Tibial nerve (tissue), 4 donors: ENCODE results near the gene BMP15. TPM values are rescaled to one million over a fixed set of nuclear protein-coding genes. Genes with fewer than 3 reads are reported as not detected.

ENCODE experiments used
- DNase-seq, 2 donors: peaks; one replicate each; pipeline ENCODE4 v3.0.0-alpha.2; 2019; ENCODE audit warnings: low spot score in 2 of 2
- H3K27ac ChIP-seq, 4 donors: fragments of 200-600 bp; sonication (generic) in 3 of 4; one replicate each; pipeline ENCODE4 v1.5.1; 2017 to 2019; ENCODE audit warnings: mild to moderate bottlenecking in 1 of 4
- H3K27me3 ChIP-seq, 2 donors: fragments of 200-600 bp; sonication (generic) in 1 of 2; one replicate each; pipeline versions ENCODE4 v1.5.1 to v1.6.0; 2017 to 2019
- H3K36me3 ChIP-seq, 3 donors: fragments of 200-600 bp; sonication (generic); one replicate each; pipeline ENCODE4 v1.5.1; 2018 to 2019
- H3K4me1 ChIP-seq, 4 donors: fragments of 200-600 bp; sonication (generic) in 3 of 4; one replicate each; pipeline ENCODE4 v1.5.1; 2017 to 2019
- H3K4me3 ChIP-seq, 4 donors: fragments of 200-600 bp; sonication (generic) in 3 of 4; one replicate each; pipeline ENCODE4 v1.5.1; 2017 to 2019; ENCODE audit warnings: mild to moderate bottlenecking in 1 of 4, moderate library complexity in 1 of 4
- H3K9me3 ChIP-seq, 4 donors: fragments of 200-600 bp; sonication (generic) in 3 of 4; one replicate each; pipeline ENCODE4 v1.5.1; 2017 to 2019
- CTCF ChIP-seq, 5 experiments: fragments of 200-600 bp in 3 of 5; fragments of 450-650 bp in 2 of 5; sonication (generic) in 3 of 5; IDR thresholded peaks; one replicate each; pipeline ENCODE4 v1.5.1; 2016 to 2019; ENCODE audit warnings: antibody characterized with exemption in 5 of 5, mild to moderate bottlenecking in 3 of 5, moderate library complexity in 2 of 5
- EP300 ChIP-seq, 2 donors: sonication (generic); formaldehyde crosslinking; IDR thresholded peaks; one replicate each; pipeline ENCODE4 v1.6.1; 2017; ENCODE audit warnings: antibody characterized with exemption in 2 of 2, mild to moderate bottlenecking in 1 of 2
- POLR2A ChIP-seq, 2 donors: fragments of 450-650 bp; IDR thresholded peaks; one replicate each; pipeline ENCODE4 v1.6.1; 2017; ENCODE audit warnings: antibody characterized with exemption in 2 of 2, mild to moderate bottlenecking in 2 of 2, moderate library complexity in 2 of 2
- WGBS, 2 donors: methylation state at CpG; one replicate each; pipeline ENCODE4 v1.1.5; 2018; 5-methylcytosine and 5-hydroxymethylcytosine counted together
- total RNA-seq, 4 donors: library from RNA; depleted of rRNA; stranded (reverse); fragments of >200 nt; gene quantifications; one replicate each; pipeline ENCODE4 v1.1.0, GENCODE V29; 2016

Gene BMP15
- total RNA-seq = not detected

GRCh38 chrX:50910685-50911176 is at the start of gene BMP15:
Gene BMP15 (plus strand): TSS chrX:50910735. CDS start chrX:50910784, 49 bp downstream.
- Histone ChIP-seq H3K4me3 (no peak within 1 kb of the TSS), H3K27ac (no peak within 1 kb of the TSS), H3K27me3 (peaks cover 0 to 15% of the 10 kb centered on the region in 2 donors), H3K4me1 (no peaks in the 10 kb centered on the region), H3K36me3 (no peaks in the 10 kb centered on the region), H3K9me3 (no peaks in the 10 kb centered on the region)
- TF ChIP-seq EP300 (IDR thresholded peaks at IDR 0.05) = no peak
- TF ChIP-seq POLR2A (IDR thresholded peaks at IDR 0.05) = no peak
- no peak for TF ChIP-seq CTCF (IDR thresholded peaks at IDR 0.05)
- no peak for DNase-seq
- WGBS, 2 donors = 68% methylated on average over 9 of the region's 9 CpGs; no CpG with 5 or more reads in 1 of the 2 donors

DNA sequence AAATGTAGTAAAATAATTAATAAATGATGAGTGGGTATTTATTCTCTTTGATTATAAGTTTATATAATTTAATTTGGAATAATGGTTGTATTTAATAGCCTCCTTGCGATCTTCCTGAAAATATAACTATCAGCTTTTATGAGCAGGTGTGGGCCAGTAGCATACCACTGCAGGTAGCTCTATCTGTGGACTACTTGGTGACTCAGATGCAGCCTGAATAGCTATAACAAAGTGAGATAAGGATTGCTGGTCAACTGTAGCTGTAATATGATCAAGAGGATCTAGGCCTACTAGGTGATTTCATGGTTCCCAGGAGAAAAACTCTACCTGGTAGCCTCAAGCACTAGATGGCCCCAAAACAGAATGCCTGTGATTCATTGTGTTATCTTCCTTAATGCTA is 47.1 kb upstream of the BMP15 start:
- Histone ChIP-seq H3K9me3 (no peaks in the 10 kb centered on the region), H3K36me3 (no peaks in the 10 kb centered on the region), H3K4me1 (no peaks in the 10 kb centered on the region), H3K4me3 (no peak overlapping the region), H3K27me3 (peaks cover 0 to 11% of the 10 kb centered on the region in 2 donors), H3K27ac (no peak overlapping the region)
- 98 to 100% methylated on average over 1 of the region's 1 CpG for WGBS, 2 donors
- no peak for TF ChIP-seq POLR2A (IDR thresholded peaks at IDR 0.05)
- TF ChIP-seq EP300 (IDR thresholded peaks at IDR 0.05) = no peak
- TF ChIP-seq CTCF (IDR thresholded peaks at IDR 0.05) = no peak
- DNase-seq = no peak

- H3K4me1 ChIP-seq = no peaks in the 10 kb centered on the region
- H3K27me3 ChIP-seq = peaks cover 0 to 13% of the 10 kb centered on the region in 2 donors
- no peak overlapping the region for H3K4me3 ChIP-seq
- WGBS, 2 donors = 40 to 47% methylated on average over 6 of the region's 6 CpGs
- no peak for DNase-seq
- no peak overlapping the region for H3K27ac ChIP-seq
- TF ChIP-seq POLR2A (IDR thresholded peaks at IDR 0.05) (no peak), EP300 (IDR thresholded peaks at IDR 0.05) (no peak), CTCF (IDR thresholded peaks at IDR 0.05) (no peak)
- H3K9me3 ChIP-seq = no peaks in the 10 kb centered on the region
- H3K36me3 ChIP-seq = no peaks in the 10 kb centered on the region
These were observed 45.2 kb upstream of the BMP15 start for GRCh38 chrX:50865311-50865710.

DNA sequence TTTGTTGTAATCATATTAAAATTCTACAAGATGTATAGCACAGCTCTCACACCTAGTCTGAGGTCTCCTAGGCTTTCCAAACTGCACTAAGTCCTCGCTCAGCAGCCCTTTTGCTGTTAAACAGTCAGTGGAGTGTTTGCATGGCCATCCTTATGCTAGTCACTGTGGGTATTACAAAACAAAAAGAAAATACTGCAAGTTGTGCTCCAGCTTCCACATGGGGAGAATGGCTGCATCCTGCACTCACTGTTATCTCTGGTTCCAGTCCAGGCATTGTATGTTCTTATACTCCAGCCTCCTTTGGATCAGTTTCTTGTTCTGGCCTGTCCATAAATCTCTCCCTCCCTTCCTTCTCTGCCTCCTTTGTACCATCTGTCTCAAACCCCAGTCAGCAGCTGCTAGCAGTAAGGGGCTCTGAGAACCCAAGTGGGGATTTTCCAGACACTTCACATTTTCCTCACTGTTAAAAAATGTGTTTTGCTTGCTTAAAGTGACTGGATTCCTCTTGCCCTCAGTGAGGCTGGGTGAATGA is 38.5 kb upstream of the BMP15 start:
- WGBS, 2 donors = 62 to 70% methylated on average over 1 of the region's 1 CpG
- TF ChIP-seq CTCF (IDR thresholded peaks at IDR 0.05) (no peak), POLR2A (IDR thresholded peaks at IDR 0.05) (no peak), EP300 (IDR thresholded peaks at IDR 0.05) (no peak)

GRCh38 chrX:50874876-50875275 is 35.7 kb upstream of the BMP15 start:
- Histone ChIP-seq H3K9me3 (no peaks in the 10 kb centered on the region), H3K4me1 (no peaks in the 10 kb centered on the region), H3K27ac (no peak overlapping the region), H3K4me3 (no peak overlapping the region), H3K36me3 (no peaks in the 10 kb centered on the region), H3K27me3 (peaks cover 0 to 10% of the 10 kb centered on the region in 2 donors)
- TF ChIP-seq CTCF (IDR thresholded peaks at IDR 0.05) (no peak), EP300 (IDR thresholded peaks at IDR 0.05) (no peak), POLR2A (IDR thresholded peaks at IDR 0.05) (no peak)
- 52 to 69% methylated on average over 3 of the region's 3 CpGs for WGBS, 2 donors
- no peak for DNase-seq

More for the DNA sequence above, 38.5 kb upstream of the BMP15 start:
- no peak for DNase-seq
- no peak overlapping the region for H3K4me3 ChIP-seq
- no peaks in the 10 kb centered on the region for H3K4me1 ChIP-seq
- no peaks in the 10 kb centered on the region for H3K9me3 ChIP-seq
- no peak overlapping the region for H3K27ac ChIP-seq
- peaks cover 0 to 6% of the 10 kb centered on the region in 2 donors for H3K27me3 ChIP-seq
- no peaks in the 10 kb centered on the region for H3K36me3 ChIP-seq
